D341Med (cell line): ENCODE results near the gene DUSP2.

Experiments used
- DNase-seq: peaks from one replicate; pipeline ENCODE4 v3.0.0; 2012; ENCODE audit warnings: low spot score

DUSP2 gene

GRCh38 chr2:96102596-96103186 lies 42.5 kb downstream of the DUSP2 start:
- DNase-seq = peak; percentile 17

DNA sequence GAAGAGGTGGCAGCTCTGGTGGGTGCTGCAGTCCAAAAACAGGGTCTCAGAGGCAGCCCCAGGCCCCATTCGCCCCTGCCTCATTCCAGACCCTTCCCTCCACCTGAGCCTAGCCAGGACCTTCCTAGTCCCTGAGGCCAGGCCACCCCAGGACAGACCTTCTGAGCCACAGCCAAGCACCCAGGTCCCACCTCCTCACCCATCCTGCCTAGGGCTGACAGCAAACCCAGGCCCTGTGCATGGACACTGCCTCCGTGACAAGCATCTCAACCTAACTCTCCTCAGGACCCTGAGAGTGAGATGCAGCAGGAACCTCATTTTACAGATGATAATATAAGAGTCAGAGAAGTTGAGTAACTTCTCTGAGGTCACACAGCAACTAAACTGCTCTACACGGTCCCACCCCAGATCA lies 44.3 kb downstream of the DUSP2 start:
- peak; percentile 7 for DNase-seq

DNA sequence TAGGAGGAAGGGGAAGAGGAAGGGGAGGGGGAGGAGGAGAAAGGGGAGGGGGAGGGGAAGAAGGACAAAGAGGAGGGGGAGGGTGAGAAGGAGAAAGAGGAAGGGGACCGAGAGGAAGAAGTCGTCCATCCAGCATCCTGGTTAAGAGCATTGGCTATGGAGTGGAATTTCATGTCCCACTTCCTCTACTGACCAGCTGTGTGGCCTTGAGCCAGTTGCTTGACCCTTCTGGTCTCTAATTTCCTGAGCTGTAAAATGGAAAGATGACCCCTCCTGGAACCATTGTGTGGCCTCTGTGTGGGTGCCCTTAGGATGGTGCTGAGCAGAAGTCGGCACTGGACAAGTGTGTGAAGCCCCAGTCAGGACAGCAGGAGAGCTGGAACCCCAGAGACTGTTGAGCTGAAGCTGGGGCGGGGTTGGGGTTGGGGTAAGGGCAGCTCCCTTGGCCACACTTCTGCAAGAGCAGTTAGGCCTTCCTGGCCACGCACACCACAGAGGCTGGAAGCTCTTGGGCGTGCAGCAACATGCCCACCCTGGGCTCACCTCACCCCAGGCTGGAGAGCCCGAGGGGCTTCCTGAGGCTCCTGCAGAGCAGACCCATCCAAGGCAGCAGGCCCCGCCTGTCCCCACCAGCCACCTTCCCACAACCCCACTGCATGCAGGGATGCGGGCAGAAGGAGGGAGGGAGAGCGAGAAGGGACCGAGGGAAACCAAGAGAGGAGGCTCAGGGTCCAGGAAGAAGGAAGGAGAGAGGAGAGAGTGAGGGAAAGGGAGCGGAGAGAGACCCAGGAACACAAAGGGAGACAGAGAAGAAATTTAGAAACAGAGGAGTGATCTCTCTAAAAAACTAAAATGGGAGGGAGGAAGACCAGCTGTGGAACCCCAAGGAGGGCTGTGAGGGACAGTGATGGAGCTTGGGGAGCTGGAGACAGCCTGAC lies 45.1 kb downstream of the DUSP2 start:
- peak; percentile 22 for DNase-seq

DNA sequence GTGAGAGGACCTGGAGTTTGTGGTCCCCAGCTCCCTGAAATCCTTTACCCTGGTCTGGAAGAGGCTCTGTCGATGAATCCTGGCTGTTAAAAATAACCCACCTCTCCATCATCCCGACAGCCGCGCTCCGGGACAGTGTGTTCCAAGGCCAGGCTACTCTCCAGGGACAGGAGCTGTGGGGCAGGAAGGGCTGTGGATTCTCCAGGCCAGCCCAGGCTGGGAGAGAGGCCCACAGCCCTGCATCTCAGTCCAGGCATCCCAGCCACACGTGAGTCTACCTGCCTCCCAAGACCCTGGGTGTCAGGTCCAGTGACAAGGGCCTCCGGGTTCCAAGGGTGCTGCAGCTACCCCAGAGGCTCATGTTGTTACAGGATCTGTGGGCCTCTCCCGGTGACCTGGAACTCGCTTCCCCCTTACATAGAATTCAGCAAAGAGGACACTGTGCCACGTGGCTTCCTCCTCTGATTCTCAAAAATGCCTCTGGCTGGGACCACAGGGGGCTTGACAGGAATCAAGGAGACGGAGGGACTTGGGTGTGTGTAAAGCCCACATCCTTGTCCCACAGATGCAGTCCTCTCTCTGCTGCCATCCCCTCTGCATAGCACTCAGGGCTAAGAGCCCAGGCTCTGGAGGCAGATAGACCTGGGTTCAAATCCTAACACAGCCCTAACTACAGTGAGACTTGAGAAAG lies 46.2 kb downstream of the DUSP2 start:
- DNase-seq = peak; percentile 9

GRCh38 chr2:96097951-96098823 lies 47.1 kb downstream of the DUSP2 start:
- DNase-seq = peak; percentile 11

- no peak for DNase-seq
Measured at GRCh38 chr2:96097441-96097840, 47.8 kb downstream of the DUSP2 start.

DNA sequence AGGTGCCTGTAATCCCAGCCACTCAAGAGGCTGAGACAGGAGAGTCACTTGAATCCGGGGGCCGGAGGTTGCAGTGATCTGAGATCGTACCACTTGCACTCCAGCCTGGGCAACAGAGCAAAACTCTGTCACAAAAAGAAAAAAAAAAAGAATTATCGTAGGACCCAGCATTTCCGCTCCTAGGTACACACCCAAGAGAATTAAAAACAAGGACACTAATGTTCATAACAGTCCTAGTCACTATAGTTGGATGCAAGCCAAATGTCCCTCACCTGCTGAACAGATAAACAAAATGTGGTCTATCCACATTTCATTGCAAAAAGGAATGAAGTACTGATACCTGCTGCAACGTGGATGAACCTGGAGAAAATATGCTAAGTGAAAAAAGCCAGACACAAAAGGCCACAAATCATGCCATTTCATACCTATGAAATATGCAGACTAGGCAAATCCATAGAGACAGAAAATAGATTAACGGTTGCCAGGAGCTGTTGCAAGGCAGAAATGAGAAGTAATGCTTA lies 50.1 kb downstream of the DUSP2 start:
- no peak for DNase-seq

- DNase-seq = peak; percentile 2
Measured at GRCh38 chr2:96093528-96093927, 51.7 kb downstream of the DUSP2 start.
